ENCODE data around the gene OR4E2. TPM values are rescaled to one million over a fixed set of nuclear protein-coding genes. Genes with fewer than 3 reads are reported as not detected.
"Not testable (repeated sequence)": the region's sequence is repeated elsewhere in the genome, so short reads cannot be mapped to it uniquely, and the experiment has no call there.

Gene OR4E2
- total RNA-seq, 2 experiments from 2014 or later = not detected

- Mint-ChIP-seq H3K27ac (no peak overlapping the region), H3K4me3 (no peak overlapping the region), H3K4me1 (ENCODE audit: low read depth) (no peaks in the 10 kb centered on the region), H3K9me3 (ENCODE audit: insufficient read depth) (no peaks in the 10 kb centered on the region), H3K27me3 (ENCODE audit: low read depth) (peaks cover 17% of the 10 kb centered on the region), H3K36me3 (ENCODE audit: low read depth) (no peaks in the 10 kb centered on the region)
- CTCF ChIA-PET = interaction anchor here (1.5 to 2.5 kb wide), 2 partner anchors 10 to 14 kb away, joined by 3 to 8 read pairs; no protein-coding TSS in a partner anchor
- POLR2A ChIA-PET = no interaction called here
- DNase-seq (no peak), ATAC-seq (no peak)
These were observed 580 bp downstream of the OR4E2 start for GRCh38 chr14:21654215-21654614.

- DNase-seq = no peak
- Mint-ChIP-seq H3K36me3 (ENCODE audit: low read depth) (no peaks in the 10 kb centered on the region), H3K4me3 (no peak overlapping the region), H3K9me3 (ENCODE audit: insufficient read depth) (no peaks in the 10 kb centered on the region), H3K4me1 (ENCODE audit: low read depth) (no peaks in the 10 kb centered on the region), H3K27me3 (ENCODE audit: low read depth) (peaks cover 15% of the 10 kb centered on the region), H3K27ac (no peak overlapping the region)
- no peak for ATAC-seq
- ChIA-PET CTCF (no interaction called here), POLR2A (no interaction called here)
These were observed 3.3 kb downstream of the OR4E2 start for GRCh38 chr14:21656980-21657379.

GRCh38 chr14:21668377-21668776 lies 14.7 kb downstream of the OR4E2 start:
- POLR2A ChIA-PET = no interaction called here
- peaks cover 18% of the 10 kb centered on the region for H3K27me3 Mint-ChIP-seq (ENCODE audit: low read depth)
- DNase-seq = no peak
- no peaks in the 10 kb centered on the region for H3K4me1 Mint-ChIP-seq (ENCODE audit: low read depth)
- H3K36me3 Mint-ChIP-seq (ENCODE audit: low read depth) = no peaks in the 10 kb centered on the region
- ATAC-seq = no peak
- H3K4me3 Mint-ChIP-seq = no peak overlapping the region
- H3K27ac Mint-ChIP-seq = no peak overlapping the region
- no peaks in the 10 kb centered on the region for H3K9me3 Mint-ChIP-seq (ENCODE audit: insufficient read depth)
- CTCF ChIA-PET = no interaction called here

- Mint-ChIP-seq H3K27ac (no peak overlapping the region), H3K36me3 (ENCODE audit: low read depth) (no peaks in the 10 kb centered on the region), H3K9me3 (ENCODE audit: insufficient read depth) (no peaks in the 10 kb centered on the region), H3K4me1 (ENCODE audit: low read depth) (no peaks in the 10 kb centered on the region), H3K27me3 (ENCODE audit: low read depth) (peaks cover 14% of the 10 kb centered on the region), H3K4me3 (no peak overlapping the region)
- ATAC-seq (no peak), DNase-seq (no peak)
- ChIA-PET POLR2A (no interaction called here), CTCF (no interaction called here)
These were observed 15.6 kb downstream of the OR4E2 start for GRCh38 chr14:21669284-21669683.

- H3K27me3 Mint-ChIP-seq (ENCODE audit: low read depth) = peaks cover 13% of the 10 kb centered on the region
- ChIA-PET POLR2A (no interaction called here), CTCF (interaction anchor here (0.9 kb wide), 1 partner anchor 63 kb away, joined by 5 read pairs; no protein-coding TSS in a partner anchor)
- no peaks in the 10 kb centered on the region for H3K36me3 Mint-ChIP-seq (ENCODE audit: low read depth)
- ATAC-seq = no peak
- no peaks in the 10 kb centered on the region for H3K4me1 Mint-ChIP-seq (ENCODE audit: low read depth)
- no peak overlapping the region for H3K4me3 Mint-ChIP-seq
- no peak overlapping the region for H3K27ac Mint-ChIP-seq
- DNase-seq = no peak
- H3K9me3 Mint-ChIP-seq (ENCODE audit: insufficient read depth) = no peaks in the 10 kb centered on the region
These were observed 17.7 kb downstream of the OR4E2 start for GRCh38 chr14:21671371-21671770.

GRCh38 chr14:21672116-21672515 lies 18.5 kb downstream of the OR4E2 start:
- Mint-ChIP-seq H3K4me3 (no peak overlapping the region), H3K27me3 (ENCODE audit: low read depth) (peaks cover 12% of the 10 kb centered on the region), H3K27ac (no peak overlapping the region), H3K4me1 (ENCODE audit: low read depth) (no peaks in the 10 kb centered on the region), H3K36me3 (ENCODE audit: low read depth) (no peaks in the 10 kb centered on the region), H3K9me3 (ENCODE audit: insufficient read depth) (no peaks in the 10 kb centered on the region)
- no peak for ATAC-seq
- DNase-seq = no peak
- CTCF ChIA-PET = no interaction called here
- POLR2A ChIA-PET = no interaction called here

- Mint-ChIP-seq H3K9me3 (ENCODE audit: insufficient read depth) (no peaks in the 10 kb centered on the region), H3K27ac (no peak within 1 kb of the TSS), H3K36me3 (ENCODE audit: low read depth) (no peaks in the 10 kb centered on the region), H3K4me3 (no peak within 1 kb of the TSS), H3K27me3 (ENCODE audit: low read depth) (peaks cover 18% of the 10 kb centered on the region), H3K4me1 (ENCODE audit: low read depth) (no peaks in the 10 kb centered on the region)
- ChIA-PET POLR2A (no interaction called here), CTCF (interaction anchor here (1.4 kb wide), 1 partner anchor 61 kb away, joined by 3 read pairs; no protein-coding TSS in a partner anchor)
- ATAC-seq (no peak), DNase-seq (no peak)
These were observed 20.1 kb downstream of the OR4E2 start, which contains the start of gene OR4E1 for GRCh38 chr14:21673718-21674117. OR4E1 (minus strand) TSS chr14:21673818; CDS start chr14:21670935, 2,883 bp downstream.

- CTCF ChIA-PET = no interaction called here
- POLR2A ChIA-PET = no interaction called here
- DNase-seq = no peak
- Mint-ChIP-seq H3K4me1 (ENCODE audit: low read depth) (no peaks in the 10 kb centered on the region), H3K27ac (no peak overlapping the region), H3K9me3 (ENCODE audit: insufficient read depth) (no peaks in the 10 kb centered on the region), H3K36me3 (ENCODE audit: low read depth) (no peaks in the 10 kb centered on the region), H3K27me3 (ENCODE audit: low read depth) (peaks cover 12% of the 10 kb centered on the region), H3K4me3 (no peak overlapping the region)
- no peak for ATAC-seq
These were observed 21.9 kb downstream of the OR4E2 start for GRCh38 chr14:21675566-21675965.

- Mint-ChIP-seq H3K9me3 (ENCODE audit: insufficient read depth) (no peaks in the 10 kb centered on the region), H3K4me3 (no peak overlapping the region), H3K27me3 (ENCODE audit: low read depth) (peaks cover 22% of the 10 kb centered on the region), H3K36me3 (ENCODE audit: low read depth) (no peaks in the 10 kb centered on the region), H3K27ac (no peak overlapping the region), H3K4me1 (ENCODE audit: low read depth) (no peaks in the 10 kb centered on the region)
- ChIA-PET CTCF (no interaction called here), POLR2A (no interaction called here)
- ATAC-seq (no peak), DNase-seq (no peak)
These were observed 26.4 kb downstream of the OR4E2 start for GRCh38 chr14:21680072-21680471.

GRCh38 chr14:21686468-21686867 lies 32.8 kb downstream of the OR4E2 start:
- H3K27me3 Mint-ChIP-seq (ENCODE audit: low read depth) = peaks cover 16% of the 10 kb centered on the region
- CTCF ChIA-PET = interaction anchor here (1.0 kb wide), 1 partner anchor 24 kb away, joined by 3 read pairs; no protein-coding TSS in a partner anchor

GRCh38 chr14:21694425-21694824 lies 40.8 kb downstream of the OR4E2 start:
- Mint-ChIP-seq H3K36me3 (ENCODE audit: low read depth) (no peaks in the 10 kb centered on the region), H3K27me3 (ENCODE audit: low read depth) (peaks cover 10% of the 10 kb centered on the region), H3K4me1 (ENCODE audit: low read depth) (no peaks in the 10 kb centered on the region), H3K27ac (no peak overlapping the region), H3K9me3 (ENCODE audit: insufficient read depth) (no peaks in the 10 kb centered on the region), H3K4me3 (no peak overlapping the region)
- ATAC-seq = no peak
- POLR2A ChIA-PET = no interaction called here
- no peak for DNase-seq
- CTCF ChIA-PET = interaction anchor here (1.0 kb wide), 1 partner anchor 17 kb away, joined by 4 read pairs; no protein-coding TSS in a partner anchor

More at GRCh38 chr14:21686468-21686867, 32.8 kb downstream of the OR4E2 start:
- no peak for DNase-seq
- H3K9me3 Mint-ChIP-seq (ENCODE audit: insufficient read depth) = no peaks in the 10 kb centered on the region
- POLR2A ChIA-PET = interaction anchor here (0.5 kb wide), 1 partner anchor 98 kb away, joined by 3 read pairs; no protein-coding TSS in a partner anchor
- H3K36me3 Mint-ChIP-seq (ENCODE audit: low read depth) = no peaks in the 10 kb centered on the region
- no peaks in the 10 kb centered on the region for H3K4me1 Mint-ChIP-seq (ENCODE audit: low read depth)
- no peak overlapping the region for H3K27ac Mint-ChIP-seq
- ATAC-seq = no peak
- H3K4me3 Mint-ChIP-seq = no peak overlapping the region

- POLR2A ChIA-PET; H3K27ac Mint-ChIP-seq; ATAC-seq; CTCF ChIA-PET; H3K9me3 Mint-ChIP-seq (ENCODE audit: insufficient read depth); DNase-seq; H3K36me3 Mint-ChIP-seq (ENCODE audit: low read depth); H3K4me1 Mint-ChIP-seq (ENCODE audit: low read depth); H3K4me3 Mint-ChIP-seq: not testable (repeated sequence)
- peaks cover 14% of the 10 kb centered on the region for H3K27me3 Mint-ChIP-seq (ENCODE audit: low read depth)
These were observed 44.0 kb downstream of the OR4E2 start for GRCh38 chr14:21697662-21698061.

- H3K4me3 Mint-ChIP-seq; DNase-seq; H3K9me3 Mint-ChIP-seq (ENCODE audit: insufficient read depth); CTCF ChIA-PET; H3K36me3 Mint-ChIP-seq (ENCODE audit: low read depth); H3K4me1 Mint-ChIP-seq (ENCODE audit: low read depth); H3K27ac Mint-ChIP-seq; POLR2A ChIA-PET; ATAC-seq: not testable (repeated sequence)
- peaks cover 14% of the 10 kb centered on the region for H3K27me3 Mint-ChIP-seq (ENCODE audit: low read depth)
These were observed 44.9 kb downstream of the OR4E2 start for GRCh38 chr14:21698538-21698937.

Data from activated CD8-positive, alpha-beta T cell treated with anti-CD3 and anti-CD28 coated beads, Interleukin-2, amount 10 ng/mL, durations not matched to agents 7 days and 5 days (primary cell).